NCI-H2196 treated with DMSO at 0.1 percent for 48 hours (cell line): ENCODE results near the gene COL20A1.

Experiments
- DNase-seq: peaks from one replicate; lab custom pipeline; 2025; ENCODE audit not compliant: unreplicated experiment; lab: John Stamatoyannopoulos, UW

COL20A1 gene

DNA sequence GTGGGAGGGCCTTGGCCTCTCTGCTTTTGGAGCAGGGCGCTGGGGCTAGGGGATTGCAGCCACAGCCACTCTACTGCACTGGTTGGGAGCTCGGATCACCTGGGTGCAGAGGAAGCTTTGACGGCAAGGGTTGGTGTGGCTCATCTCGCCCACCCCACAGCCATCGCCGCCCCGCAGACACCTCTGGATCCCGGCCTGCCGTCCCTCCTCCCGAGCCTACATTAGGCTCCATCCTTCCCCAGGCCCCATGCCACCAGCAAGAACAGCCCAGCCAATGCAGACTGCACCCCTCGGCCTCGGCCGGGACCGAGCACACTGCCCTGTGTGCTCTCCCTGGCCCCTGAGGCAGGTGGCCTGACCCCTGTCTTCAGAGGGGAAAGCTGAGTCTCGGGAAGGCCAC lies 32.5 kb upstream of the COL20A1 start:
- DNase-seq = no peak

DNA sequence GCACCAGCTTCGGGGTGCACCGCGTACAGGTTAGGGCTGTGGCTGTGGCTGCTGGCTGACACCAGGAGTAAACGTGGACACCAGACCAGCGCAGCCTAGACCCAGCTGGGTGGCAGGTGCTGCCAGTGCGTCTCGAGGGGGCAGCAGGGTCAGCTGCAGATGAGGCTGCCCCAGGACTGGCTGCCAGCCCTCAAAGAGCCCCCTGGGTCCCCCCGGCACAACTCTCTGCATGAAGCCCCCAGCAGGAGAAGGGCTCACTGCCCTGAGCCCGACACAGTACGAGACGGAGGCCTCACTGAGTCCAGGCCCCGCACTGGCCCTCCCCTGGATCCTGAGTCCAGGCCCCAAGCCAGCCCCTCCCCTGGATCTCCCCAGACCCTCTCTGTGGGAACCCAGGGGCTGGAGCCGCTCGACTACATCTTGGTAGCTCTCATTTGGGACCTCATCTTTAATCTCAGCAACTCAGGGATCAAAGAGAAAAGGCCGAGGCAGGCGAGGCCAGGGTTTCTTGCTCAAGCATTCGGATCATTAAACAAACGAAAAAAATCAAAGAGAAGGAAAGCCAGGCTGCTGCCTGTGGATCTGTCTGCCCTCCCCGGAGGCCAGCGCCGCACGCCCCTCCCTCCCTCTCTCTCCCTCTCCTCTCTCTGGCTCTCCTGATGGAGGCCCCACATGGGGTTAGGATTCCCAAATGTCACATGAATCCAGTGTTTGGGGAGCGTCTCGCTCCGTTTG lies 31.8 kb upstream of the COL20A1 start:
- no peak for DNase-seq

DNA sequence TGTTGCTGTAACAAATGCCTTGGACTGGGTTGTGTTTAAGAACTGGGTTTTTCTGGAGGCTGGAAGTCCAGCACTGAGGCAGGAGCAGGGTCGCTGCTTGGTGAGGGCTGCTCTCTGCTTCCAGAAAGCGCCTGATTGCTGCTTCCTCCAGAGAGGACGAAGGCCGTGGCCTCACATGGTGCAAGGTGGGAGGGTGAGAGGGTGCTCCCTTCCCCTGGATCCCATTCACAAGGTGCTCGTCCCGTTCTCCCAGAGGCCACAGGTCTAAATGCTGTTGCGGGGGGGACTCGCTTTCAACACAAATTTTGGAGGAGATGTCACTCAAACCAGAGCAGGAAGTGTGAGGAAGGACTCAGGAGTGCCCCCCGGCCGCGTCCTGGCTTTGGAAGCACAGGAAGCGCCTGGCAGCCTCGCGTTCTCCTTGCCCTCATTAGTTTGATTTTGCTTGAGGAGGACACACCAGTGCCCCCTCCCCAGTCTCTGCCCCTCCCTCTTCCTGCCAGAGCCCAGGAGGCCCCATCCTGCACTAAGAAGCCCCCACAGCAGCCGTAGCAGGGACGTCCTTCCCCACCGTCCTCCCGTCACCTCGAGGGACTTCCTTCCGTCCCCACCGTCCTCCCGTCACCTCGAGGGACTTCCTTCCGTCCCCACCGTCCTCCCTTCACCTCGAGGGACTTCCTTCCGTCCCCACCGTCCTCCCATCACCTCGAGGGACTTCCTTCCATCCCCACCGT lies 31.0 kb upstream of the COL20A1 start:
- no peak for DNase-seq

DNA sequence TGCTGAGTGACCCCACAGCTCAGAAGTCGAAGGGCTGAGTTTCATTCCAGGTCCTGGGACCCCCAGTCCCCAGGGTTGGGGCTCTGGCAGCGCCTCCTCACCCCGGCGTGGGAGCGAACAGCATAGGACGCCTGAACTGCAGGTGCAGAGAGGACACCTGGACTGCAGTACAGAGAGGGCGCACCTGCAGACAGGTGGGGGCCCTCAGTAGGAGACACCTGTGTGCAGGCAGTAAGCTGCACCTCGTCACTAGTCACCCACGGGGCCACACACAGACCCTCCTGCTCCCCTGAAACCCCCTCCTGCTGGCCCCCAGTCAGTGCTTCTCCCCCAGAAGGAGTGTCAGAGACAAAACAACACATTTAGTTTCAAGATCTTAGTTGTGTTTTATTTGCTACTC lies 30.1 kb upstream of the COL20A1 start:
- no peak for DNase-seq

DNA sequence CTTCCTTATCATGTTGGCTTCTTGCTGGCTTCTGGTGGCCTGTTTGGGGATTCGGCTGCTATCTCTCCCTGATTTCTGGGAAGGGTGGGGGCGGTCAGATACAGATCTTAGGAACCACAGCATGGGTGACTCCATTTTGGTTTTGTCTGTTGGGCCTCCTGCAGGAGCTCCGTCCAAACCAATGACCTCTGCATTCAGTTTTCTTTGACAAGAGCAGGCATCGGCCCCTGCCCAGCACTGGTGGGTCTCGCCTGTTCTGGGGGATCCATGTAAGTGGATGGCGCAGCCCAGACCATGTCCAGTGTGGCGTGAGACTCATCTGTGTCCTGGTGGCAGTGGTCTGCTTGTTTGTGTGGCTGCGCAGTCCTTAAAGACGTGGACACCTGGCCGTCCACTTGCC lies 29.0 kb upstream of the COL20A1 start:
- DNase-seq = no peak

DNA sequence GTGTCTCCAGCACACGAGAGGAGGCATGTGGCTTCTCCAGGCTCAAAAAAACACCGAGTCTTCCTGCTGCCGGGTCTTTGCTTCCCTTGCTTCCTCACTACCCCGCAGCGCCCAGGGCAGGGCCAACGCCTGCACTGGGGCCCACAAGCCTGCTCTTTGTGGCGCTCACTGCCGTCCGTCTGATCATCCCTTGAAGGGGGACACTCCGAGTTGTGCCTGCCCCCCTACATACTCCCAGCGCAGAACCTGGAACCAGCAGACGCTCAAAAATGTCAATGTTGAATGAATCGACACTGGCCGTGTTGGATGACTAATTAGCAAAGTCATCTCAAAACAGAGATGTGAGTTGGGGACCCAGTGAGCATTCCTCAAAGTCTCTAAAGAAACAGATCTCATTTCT lies 28.5 kb upstream of the COL20A1 start:
- DNase-seq = no peak

DNA sequence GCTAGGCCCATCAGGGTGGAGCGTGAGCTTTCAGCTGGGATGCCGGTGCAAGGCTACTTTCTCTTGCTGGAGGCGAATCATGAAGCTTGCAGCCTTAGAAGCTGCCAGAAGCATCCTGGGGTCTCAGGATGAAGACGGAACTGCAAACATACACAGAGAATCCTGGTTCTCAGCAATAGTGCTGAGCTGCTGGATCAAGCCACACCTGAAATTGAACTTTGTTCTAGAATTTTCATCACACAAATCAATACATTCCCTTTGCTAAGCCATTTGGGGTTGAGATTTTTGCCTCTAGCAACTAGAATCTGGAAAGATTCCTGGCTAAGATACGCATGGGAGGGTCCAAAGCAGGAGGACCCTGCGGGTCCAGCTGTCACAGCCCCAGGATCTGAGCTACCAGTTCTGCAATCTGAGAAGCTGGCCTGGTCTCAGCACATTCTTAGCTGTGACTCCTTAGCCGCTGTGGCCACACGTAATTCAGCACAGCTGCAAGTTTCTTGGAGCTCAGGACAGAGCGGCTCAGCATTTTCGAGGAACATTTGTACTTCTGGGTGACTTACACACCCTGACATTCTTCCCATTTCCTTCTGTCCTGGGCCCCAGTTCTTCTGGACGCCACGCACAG lies 27.0 kb upstream of the COL20A1 start:
- no peak for DNase-seq

DNA sequence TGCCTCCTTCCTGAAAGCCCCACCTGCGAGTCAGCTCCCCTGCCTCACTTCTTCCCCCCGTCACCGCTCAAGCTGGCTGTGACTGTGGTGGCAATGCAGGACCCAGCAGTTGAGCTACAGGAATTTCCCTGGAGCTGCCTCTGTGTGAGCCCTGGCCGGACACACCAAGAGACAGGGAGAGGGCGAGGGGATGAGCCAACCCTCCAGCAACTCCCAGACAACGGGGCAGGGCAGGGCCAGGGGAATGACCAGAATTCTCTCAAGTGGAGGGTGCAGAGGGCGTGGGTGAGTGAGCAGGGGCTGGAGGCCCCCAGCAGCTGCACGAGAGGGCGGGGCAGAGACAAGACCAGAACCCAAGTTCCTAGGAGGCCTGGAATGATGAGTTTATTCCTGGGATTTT lies 25.3 kb upstream of the COL20A1 start:
- no peak for DNase-seq

DNA sequence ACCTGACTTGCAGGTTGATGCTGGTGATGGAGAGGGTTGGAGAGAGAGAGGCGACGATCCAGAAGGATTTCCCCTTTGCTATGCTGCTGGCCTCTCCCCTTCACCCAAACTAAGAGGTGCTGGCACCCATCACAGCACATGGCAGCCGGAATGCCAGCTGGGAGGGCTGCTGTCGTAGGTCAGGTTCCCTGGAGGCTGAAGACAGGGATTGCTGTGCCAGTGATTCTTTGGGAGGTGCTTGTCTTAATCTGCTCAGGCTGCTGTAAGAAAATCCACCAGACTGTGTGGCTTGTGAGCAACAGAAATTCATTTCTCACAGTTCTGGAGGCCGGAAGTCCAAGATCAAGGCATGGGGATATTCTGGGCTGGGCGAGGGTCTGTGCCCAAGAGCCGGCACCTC lies 24.7 kb upstream of the COL20A1 start:
- DNase-seq = no peak

DNA sequence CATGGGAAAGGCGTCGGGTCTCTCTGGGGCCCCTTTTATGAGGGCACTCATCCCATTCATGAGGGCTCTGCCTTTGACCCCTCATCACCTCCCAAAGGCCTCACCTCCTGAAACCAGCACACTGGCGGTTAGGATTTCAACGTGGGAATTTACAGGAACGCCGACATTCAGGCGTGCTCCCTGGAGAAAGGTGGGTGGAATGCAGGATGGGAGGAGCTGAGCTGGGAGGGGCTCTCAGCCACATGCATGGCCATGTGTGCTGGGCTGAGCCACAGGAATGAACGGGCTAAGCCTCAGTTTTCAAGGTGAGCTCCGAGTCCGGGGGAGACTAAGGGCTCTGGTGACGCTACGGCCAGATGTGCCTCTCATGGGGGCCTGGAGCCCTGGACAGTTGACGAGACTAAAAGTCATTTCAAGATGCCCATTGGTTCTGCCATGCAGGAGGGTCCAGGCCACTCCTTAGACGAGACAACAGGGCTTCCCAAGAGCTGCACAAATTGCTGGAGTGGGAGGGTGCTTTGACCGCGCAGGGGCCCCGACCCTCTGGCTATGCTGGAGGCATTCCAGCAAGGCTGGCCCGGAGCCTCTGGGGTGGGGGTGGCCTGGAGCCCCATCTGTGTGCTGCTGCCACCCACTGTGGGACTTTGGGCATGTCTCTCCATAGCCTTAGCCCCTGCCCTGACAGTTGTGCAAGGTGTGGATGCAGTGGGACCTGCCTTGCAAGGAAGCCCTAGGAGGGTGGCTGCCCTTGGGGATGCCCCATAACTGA lies 24.1 kb upstream of the COL20A1 start:
- no peak for DNase-seq

DNA sequence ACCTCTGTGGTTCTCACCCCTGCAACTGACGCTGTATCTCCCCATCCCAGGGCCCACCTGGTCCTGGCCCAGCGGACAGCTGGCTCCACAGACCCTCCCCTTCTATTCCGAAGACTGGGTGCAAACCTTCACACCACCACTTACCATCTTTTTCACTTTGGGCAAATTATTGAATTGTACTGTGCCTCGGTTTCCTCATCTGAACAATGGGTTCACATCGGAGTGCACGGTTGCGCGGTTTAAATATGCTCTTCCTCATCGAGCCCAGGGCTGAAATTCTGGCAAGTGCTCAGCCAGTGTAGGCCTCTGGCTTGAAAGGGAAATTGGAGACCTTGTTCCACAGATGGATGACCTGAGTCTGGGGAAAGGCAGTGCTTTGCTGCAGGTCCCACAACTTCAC lies 23.3 kb upstream of the COL20A1 start:
- no peak for DNase-seq

DNA sequence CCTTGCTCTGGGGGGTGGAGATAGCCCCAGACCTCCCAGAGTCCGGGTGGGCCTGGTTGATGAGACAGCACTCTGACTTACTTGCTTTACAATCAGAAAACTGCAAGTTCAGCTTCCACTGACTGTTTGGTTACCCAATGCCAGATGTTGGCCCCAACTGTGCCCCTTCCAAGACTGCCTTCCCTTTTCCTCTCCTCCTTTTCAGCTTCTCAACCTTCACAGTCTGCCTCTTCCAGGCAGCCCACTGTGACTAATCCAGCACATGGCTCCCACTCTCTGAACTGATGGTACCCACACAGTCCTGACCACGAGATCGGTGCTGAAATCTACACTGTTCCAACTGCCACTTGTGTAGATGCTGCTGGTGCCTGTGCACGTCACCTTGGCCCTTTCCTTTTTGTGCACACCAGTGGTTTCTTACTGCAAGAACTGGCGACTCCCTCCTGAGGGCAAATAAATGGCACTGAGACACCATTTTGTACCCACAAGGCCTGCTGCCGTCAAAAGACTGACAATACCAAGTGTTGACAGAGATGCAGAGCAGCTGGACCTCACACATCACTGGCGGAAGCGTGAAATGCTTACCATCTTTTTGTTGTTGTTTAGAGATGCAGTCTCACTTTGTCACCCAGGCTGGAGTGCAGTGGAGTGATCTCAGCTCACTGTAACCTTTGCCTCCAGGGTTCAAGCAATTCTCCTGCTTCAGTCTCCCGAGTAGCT lies 22.2 kb upstream of the COL20A1 start:
- no peak for DNase-seq

DNA sequence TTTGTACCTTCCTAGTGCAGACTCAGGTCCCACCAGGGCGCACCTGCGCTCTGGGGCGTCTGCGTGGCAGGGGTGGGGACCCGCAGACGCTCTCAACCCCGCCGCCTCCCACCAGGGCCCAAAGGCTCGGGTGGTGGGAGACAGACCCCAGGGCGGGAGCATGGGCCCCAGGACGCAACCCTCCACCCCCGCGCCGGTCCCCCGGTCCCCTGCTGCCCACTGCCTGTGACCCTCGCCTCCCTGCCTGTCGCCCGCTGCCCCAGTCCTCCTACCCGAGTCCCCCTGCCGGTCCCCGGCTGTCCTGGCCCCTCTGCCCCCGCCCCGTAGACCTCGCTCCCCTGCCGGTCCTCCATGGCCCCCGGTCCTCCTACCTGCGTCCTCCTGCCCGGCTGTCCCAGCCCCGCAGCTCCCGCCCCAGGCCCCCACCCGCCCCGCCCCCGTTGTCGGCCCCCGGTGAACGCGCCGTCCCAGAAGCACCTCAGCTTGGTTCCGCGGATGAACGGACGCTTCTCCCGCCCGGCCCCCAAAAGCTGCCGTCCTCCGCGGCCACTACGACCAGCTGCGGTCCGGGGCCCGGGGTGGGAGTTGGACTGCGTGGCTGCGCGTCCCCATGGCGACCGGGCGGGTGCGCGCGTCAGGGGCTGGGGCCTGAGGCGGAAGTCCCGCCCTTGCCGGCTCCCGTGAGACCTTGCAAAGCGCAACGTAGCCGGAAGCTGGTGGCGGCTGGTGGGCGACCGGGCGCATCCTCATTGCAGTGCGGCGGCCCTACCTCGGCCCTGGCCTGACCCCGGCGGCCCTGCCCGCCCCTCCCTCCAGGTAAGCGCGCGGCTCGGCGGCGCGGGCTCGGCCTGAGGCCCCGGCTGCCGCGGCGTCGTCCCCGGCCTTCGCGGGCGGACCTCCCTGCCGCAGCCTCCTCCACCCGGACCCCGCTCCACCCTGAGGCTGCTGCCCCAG lies 20.6 kb upstream of the COL20A1 start, which contains the start of gene ARFGAP1:
Gene ARFGAP1 (plus strand): TSS at position 709 of the 954 bp plus-strand sequence. CDS start 2,768 bp downstream, outside the sequence.
- DNase-seq = peak; percentile 79

DNA sequence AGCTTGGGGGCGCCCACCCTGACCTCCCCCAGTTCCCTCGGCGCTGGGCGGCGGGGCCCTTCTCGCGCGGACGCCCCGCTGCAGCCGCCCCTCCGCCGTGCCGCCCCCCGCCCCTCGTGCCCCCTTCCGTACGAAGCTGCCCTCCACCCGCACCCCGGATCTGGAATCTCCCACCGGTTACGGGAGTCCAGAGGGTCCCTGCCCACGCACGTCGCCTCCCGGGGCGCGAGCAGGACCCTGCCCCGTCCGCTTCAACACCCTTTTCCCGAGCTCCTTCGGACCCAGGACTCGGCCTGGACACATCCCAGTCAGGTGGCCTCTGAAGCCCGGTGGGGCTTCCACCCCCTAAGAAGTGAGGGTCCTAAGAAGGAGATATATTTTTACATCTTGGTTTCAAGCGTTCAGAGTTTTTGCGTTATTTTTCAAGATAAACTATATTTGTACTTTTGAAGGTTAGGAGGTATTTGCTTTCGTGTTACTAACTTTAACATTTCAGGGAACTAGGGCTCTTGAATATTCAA lies 19.9 kb upstream of the COL20A1 start:
- DNase-seq = no peak

DNA sequence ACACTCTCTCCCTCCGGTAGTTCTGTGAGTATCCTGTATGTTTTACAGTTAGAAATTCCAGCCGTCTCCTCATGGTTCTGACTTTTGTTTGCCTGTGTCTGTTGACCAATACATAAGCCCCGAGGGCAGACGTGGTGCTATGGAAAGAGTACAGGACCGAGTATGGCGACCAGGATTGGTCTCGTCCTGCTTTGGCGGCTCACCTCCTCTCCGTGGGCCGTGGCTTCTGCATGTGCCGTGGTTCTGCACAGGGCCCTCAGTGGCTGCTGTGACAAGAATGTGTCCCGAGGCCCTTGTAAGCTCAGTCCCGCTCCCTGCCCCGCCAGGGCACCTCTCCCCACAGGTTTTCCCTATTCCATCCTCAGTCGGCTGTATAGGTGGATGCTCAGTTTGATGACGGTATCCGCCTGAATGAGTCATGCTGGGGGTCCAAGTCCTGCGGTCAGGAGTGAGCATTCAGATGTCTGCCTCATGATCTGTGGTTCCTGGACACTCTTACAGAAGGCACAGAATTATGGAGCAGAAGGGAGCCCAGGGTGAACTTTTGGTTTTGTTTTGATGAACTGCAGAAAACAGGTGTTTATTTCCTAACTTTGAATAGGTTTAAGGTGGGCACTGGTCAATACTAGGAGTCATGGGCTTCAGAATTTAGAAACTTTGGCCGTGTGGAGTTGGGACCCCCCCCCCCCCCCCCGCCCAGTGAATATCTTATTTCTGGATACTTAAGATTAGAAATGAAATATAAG lies 19.2 kb upstream of the COL20A1 start:
- no peak for DNase-seq

DNA sequence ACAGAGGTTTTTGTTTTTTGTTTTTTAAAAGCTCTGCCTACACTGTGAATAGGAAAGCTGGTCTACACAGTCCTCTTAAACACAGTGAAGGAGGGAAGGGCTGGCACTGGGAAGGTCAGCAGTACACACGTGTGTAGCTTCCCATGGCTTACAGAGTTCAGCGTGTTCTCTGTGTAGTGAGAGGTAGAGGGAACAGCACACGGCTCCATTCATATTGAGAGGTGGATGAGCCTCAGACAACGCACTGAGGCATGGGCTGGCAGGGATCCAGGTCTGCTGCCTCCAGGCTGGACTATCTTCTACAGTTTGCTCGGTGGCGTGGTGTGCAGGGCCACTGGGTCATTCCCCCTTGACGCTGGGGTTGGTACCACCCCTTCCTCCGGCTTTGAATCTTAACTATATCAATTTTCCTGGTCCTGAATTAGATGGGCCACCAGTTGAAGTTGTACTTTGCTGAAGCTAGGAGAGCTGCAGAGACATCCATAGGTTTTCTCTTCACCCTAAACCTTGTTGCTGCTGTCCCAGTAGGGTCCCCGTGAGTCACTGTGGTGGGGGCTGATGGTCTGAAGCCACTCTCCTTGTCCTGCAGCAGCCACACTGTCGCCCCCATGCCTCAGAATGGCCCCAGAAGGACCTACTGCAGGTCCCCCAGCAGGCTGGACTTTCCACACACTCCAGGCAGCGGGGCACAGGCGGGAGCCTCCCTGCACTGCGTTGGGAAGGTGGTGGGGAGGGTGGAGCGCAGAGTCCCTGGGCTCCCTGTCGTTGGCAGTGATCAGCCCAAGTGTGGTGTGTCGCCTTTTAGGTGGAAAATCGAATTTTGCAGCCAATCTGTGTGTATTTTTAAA lies 18.4 kb upstream of the COL20A1 start:
- DNase-seq = no peak

DNA sequence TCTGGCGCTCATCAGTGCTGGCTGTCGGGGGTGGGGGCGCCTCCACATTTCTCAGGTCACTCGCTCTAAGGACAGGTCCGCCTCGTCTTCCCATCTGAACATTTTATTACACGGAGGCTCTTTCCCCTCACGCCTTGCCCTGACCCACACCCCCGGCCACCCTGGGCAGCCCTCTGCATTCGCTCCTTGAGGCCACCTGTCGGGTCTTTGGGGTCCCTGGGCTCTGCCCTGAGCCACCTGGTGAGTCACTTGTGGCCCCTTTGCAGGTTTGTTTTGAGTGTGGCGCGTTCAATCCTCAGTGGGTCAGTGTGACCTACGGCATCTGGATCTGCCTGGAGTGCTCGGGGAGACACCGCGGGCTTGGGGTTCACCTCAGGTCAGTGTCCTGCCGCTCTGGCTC lies 17.2 kb upstream of the COL20A1 start:
- no peak for DNase-seq

DNA sequence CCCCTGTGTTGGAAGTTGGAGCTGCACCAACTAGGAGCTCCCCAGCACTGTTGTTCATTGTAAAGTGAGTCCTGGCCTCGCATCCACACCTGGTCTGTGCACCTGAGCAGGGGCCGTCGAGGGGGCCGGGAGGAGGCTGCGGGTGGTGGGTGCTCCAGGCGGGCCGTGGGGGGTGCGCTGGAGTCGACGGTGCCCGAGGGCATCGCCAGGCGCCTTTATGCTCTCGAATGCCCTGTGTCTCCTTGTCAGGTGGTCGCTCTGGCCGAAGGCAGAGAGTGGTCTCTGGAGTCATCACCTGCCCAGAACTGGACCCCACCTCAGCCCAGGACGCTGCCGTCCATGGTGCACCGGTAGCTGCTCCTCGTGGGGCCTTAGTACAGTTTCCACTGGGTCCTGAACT lies 16.0 kb upstream of the COL20A1 start:
- DNase-seq = no peak
